ENCODE data around the gene CARHSP1.

DNA sequence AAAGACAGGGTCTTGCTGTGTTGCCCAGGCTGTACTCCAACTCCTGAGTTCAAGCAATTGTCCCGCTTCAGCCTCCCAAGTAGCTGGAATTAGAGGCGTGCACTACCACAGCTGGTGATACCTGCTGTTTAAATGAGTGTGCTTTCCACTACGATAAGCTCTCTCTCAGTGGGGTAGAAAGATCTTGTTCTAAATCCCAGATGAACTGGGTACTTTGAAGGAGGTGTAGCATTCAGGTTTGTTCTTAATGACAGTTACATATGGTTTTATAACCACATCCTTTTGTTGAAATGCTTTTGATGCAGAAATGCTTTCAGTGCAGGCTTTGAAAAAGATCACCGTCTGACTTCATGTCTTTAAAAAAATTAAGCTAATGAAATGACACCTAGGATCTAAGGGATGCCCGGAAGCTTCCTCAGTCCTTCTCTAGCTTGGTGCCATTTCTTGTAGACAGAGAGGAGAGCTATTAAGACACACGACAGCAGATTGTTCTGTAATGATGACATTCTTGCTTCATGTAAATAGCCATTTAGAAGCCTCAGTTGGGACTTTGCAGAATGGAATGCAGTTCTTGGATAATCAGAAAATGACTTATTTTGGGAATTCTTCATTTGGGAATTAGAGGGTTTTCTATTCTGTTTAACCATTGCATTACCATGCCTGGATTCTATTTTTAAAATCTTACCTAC lies 51.7 kb downstream of the CARHSP1 start:
- TF ChIP-seq POLR2A (IDR thresholded peaks at IDR 0.05; ENCODE audit: low read length): no peak
- no peak for TF ChIP-seq GATA1 (IDR thresholded peaks at IDR 0.05; ENCODE audit: low read depth, low read length)
